Measurements from ENCODE around the gene ANO7. TPM values are rescaled to one million over a fixed set of nuclear protein-coding genes. Genes with fewer than 3 reads are reported as not detected.

Gene ANO7
- total and polyA plus RNA-seq, 2 of the 13 experiments (the other 11 are each of a cell fraction or from before 2014, with no cell fraction given): 4.1 to 4.9 TPM

- TF ChIP-seq, protein P1, sequence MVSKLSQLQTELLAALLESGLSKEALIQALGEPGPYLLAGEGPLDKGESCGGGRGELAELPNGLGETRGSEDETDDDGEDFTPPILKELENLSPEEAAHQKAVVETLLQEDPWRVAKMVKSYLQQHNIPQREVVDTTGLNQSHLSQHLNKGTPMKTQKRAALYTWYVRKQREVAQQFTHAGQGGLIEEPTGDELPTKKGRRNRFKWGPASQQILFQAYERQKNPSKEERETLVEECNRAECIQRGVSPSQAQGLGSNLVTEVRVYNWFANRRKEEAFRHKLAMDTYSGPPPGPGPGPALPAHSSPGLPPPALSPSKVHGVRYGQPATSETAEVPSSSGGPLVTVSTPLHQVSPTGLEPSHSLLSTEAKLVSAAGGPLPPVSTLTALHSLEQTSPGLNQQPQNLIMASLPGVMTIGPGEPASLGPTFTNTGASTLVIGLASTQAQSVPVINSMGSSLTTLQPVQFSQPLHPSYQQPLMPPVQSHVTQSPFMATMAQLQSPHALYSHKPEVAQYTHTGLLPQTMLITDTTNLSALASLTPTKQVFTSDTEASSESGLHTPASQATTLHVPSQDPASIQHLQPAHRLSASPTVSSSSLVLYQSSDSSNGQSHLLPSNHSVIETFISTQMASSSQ (IDR thresholded peaks at IDR 0.05; ENCODE audit: low read depth): no peak
- TF ChIP-seq, protein P1 (CRISPR knock-in tag; IDR thresholded peaks at IDR 0.05; ENCODE audit: borderline replicate concordance): peak; percentile 17; the same call in 1 of the 2 replicates
- TF ChIP-seq, protein P2, sequence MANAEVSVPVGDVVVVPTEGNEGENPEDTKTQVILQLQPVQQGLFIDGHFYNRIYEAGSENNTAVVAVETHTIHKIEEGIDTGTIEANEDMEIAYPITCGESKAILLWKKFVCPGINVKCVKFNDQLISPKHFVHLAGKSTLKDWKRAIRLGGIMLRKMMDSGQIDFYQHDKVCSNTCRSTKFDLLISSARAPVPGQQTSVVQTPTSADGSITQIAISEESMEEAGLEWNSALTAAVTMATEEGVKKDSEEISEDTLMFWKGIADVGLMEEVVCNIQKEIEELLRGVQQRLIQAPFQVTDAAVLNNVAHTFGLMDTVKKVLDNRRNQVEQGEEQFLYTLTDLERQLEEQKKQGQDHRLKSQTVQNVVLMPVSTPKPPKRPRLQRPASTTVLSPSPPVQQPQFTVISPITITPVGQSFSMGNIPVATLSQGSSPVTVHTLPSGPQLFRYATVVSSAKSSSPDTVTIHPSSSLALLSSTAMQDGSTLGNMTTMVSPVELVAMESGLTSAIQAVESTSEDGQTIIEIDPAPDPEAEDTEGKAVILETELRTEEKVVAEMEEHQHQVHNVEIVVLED (CRISPR knock-in tag; IDR thresholded peaks at IDR 0.05; ENCODE audit: borderline replicate concordance): peak; percentile 59; the same call in 1 of the 2 replicates
- TF ChIP-seq ZBTB3 (CRISPR knock-in tag; IDR thresholded peaks at IDR 0.05; ENCODE audit: borderline replicate concordance, low read depth) (0 out of 2 replicates have a peak, but pooled peaks have one; percentile 11), SALL1 (CRISPR knock-in tag; IDR thresholded peaks at IDR 0.05) (peak; percentile 92), ZNF354B (CRISPR knock-in tag; IDR thresholded peaks at IDR 0.05) (peak; percentile 89; the same call in 1 of the 2 replicates), NKX3-1 (CRISPR knock-in tag; IDR thresholded peaks at IDR 0.05) (no peak), MAX (IDR thresholded peaks at IDR 0.05) (peak; percentile 97), DPF2 (CRISPR knock-in tag; IDR thresholded peaks at IDR 0.05; ENCODE audit: borderline replicate concordance, low read depth) (no peak; the same call in 1 of the 2 replicates), NFKBIZ (CRISPR knock-in tag; IDR thresholded peaks at IDR 0.05) (no peak), ZNF20 (CRISPR knock-in tag; IDR thresholded peaks at IDR 0.05) (no peak), KAT7 (CRISPR knock-in tag; IDR thresholded peaks at IDR 0.05; ENCODE audit: borderline replicate concordance) (0 out of 2 replicates have a peak, but pooled peaks have one; percentile 48), KLF11 (CRISPR knock-in tag; IDR thresholded peaks at IDR 0.05) (peak; percentile 64; the same call in 1 of the 2 replicates), FOXK1 (CRISPR knock-in tag; IDR thresholded peaks at IDR 0.05; ENCODE audit: borderline replicate concordance, low read depth) (no peak; the same call in 1 of the 2 replicates), BCL3 (CRISPR knock-in tag; IDR thresholded peaks at IDR 0.05) (peak; percentile 96), ELF4 (CRISPR knock-in tag; IDR thresholded peaks at IDR 0.05; ENCODE audit: borderline replicate concordance) (no peak)
- TF ChIP-seq, protein P3, sequence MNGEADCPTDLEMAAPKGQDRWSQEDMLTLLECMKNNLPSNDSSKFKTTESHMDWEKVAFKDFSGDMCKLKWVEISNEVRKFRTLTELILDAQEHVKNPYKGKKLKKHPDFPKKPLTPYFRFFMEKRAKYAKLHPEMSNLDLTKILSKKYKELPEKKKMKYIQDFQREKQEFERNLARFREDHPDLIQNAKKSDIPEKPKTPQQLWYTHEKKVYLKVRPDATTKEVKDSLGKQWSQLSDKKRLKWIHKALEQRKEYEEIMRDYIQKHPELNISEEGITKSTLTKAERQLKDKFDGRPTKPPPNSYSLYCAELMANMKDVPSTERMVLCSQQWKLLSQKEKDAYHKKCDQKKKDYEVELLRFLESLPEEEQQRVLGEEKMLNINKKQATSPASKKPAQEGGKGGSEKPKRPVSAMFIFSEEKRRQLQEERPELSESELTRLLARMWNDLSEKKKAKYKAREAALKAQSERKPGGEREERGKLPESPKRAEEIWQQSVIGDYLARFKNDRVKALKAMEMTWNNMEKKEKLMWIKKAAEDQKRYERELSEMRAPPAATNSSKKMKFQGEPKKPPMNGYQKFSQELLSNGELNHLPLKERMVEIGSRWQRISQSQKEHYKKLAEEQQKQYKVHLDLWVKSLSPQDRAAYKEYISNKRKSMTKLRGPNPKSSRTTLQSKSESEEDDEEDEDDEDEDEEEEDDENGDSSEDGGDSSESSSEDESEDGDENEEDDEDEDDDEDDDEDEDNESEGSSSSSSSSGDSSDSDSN (CRISPR knock-in tag; IDR thresholded peaks at IDR 0.05): peak; percentile 97
- TF ChIP-seq, protein P4, sequence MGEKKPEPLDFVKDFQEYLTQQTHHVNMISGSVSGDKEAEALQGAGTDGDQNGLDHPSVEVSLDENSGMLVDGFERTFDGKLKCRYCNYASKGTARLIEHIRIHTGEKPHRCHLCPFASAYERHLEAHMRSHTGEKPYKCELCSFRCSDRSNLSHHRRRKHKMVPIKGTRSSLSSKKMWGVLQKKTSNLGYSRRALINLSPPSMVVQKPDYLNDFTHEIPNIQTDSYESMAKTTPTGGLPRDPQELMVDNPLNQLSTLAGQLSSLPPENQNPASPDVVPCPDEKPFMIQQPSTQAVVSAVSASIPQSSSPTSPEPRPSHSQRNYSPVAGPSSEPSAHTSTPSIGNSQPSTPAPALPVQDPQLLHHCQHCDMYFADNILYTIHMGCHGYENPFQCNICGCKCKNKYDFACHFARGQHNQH (CRISPR knock-in tag; IDR thresholded peaks at IDR 0.05): peak; percentile 73
Measured at GRCh38 chr2:241217320-241218031, 29.0 kb downstream of the ANO7 start (continued).
